ENCODE results near the gene ZNF224. TPM values are rescaled to one million over a fixed set of nuclear protein-coding genes. Genes with fewer than 3 reads are reported as not detected.
"Not testable (repeated sequence)": the region's sequence is repeated elsewhere in the genome, so short reads cannot be mapped to it uniquely, and the experiment has no call there.

The ZNF224 gene
- total RNA-seq, 2 donors from 2014 or later = 30.6 to 34.8 TPM

- no peaks in the 10 kb centered on the region for H3K9me3 ChIP-seq (ENCODE audit: control insufficient read depth, low read length, poor library complexity, severe bottlenecking)
- Mint-ChIP-seq H3K4me1 (peaks cover 11% of the 10 kb centered on the region), H3K27ac (no peak overlapping the region), H3K27me3 (no peaks in the 10 kb centered on the region), H3K4me3 (no peak overlapping the region), H3K36me3 (ENCODE audit: low read depth) (no peaks in the 10 kb centered on the region)
- DNase-seq (no peak), ATAC-seq (no peak)
Observed at GRCh38 chr19:44092108-44092507, 2.1 kb upstream of the ZNF224 start.

DNA sequence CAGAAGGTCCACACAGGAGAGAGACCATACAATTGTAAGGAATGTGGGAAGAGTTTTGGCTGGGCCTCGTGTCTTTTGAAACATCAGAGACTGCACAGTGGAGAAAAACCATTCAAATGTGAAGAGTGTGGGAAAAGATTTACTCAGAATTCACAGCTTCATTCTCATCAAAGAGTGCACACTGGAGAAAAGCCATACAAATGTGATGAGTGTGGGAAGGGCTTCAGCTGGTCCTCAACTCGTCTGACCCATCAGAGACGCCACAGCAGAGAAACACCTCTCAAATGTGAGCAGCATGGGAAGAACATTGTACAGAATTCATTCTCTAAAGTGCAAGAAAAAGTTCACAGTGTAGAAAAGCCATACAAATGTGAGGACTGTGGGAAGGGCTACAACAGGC, 13.6 kb downstream of the ZNF224 start:
- no peak for ATAC-seq
- peaks cover 3% of the 10 kb centered on the region for H3K4me1 Mint-ChIP-seq
- H3K27me3 Mint-ChIP-seq = no peaks in the 10 kb centered on the region
- no peak overlapping the region for H3K4me3 Mint-ChIP-seq
- peaks cover 6% of the 10 kb centered on the region for H3K36me3 Mint-ChIP-seq (ENCODE audit: low read depth)
- no peak for DNase-seq
- peaks cover 27% of the 10 kb centered on the region for H3K9me3 ChIP-seq (ENCODE audit: control insufficient read depth, low read length, poor library complexity, severe bottlenecking)
- H3K27ac Mint-ChIP-seq = no peak overlapping the region

- Mint-ChIP-seq H3K4me3 (no peak overlapping the region), H3K27me3 (no peaks in the 10 kb centered on the region), H3K27ac (no peak overlapping the region), H3K36me3 (ENCODE audit: low read depth) (peaks cover 3% of the 10 kb centered on the region), H3K4me1 (peaks cover 10% of the 10 kb centered on the region)
- H3K9me3 ChIP-seq (ENCODE audit: control insufficient read depth, low read length, poor library complexity, severe bottlenecking) = peaks cover 18% of the 10 kb centered on the region
- ATAC-seq (no peak), DNase-seq (no peak)
Observed at GRCh38 chr19:44109458-44109857, 15.3 kb downstream of the ZNF224 start.

DNA sequence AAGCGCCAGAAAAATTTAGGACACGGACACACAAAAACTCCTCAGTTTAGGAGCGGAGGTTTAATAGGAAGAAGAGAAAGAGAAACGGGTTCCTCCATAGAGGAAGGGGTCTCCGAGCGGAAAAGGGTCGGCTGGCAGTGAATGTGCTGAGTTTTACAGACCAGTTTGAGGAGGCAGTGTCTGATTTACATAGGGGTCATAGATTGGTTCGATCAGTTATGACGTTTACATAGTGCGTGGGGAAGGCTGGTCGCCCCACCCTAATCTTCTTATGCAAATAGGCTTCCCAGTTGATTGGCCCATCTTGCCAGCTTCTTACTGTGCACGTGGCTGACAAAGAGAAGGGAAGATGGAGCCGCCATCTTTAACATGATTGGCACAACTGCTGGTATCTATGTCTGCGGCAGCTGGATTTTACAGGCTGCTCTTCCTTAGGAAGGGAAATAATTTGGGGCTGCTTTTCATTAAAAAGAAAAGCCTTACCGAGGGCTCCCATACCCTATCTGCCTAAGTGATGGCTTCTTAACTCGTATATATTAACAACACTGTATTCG, 17.8 kb downstream of the ZNF224 start:
- ATAC-seq (no peak), DNase-seq (no peak)
- H3K9me3 ChIP-seq (ENCODE audit: control insufficient read depth, low read length, poor library complexity, severe bottlenecking) = peaks cover 11% of the 10 kb centered on the region
- Mint-ChIP-seq H3K4me1 (peaks cover 10% of the 10 kb centered on the region), H3K27me3 (no peaks in the 10 kb centered on the region), H3K36me3 (ENCODE audit: low read depth) (peaks cover 2% of the 10 kb centered on the region), H3K27ac (no peak overlapping the region), H3K4me3 (peak overlapping the region; percentile 5)

GRCh38 chr19:44112802-44113137, 18.6 kb downstream of the ZNF224 start:
- DNase-seq (no peak), ATAC-seq (no peak)
- H3K4me1 Mint-ChIP-seq = peaks cover 10% of the 10 kb centered on the region
- H3K27me3 Mint-ChIP-seq = no peaks in the 10 kb centered on the region
- peaks cover 3% of the 10 kb centered on the region for H3K9me3 ChIP-seq (ENCODE audit: control insufficient read depth, low read length, poor library complexity, severe bottlenecking)
- peak overlapping the region; percentile 85 for H3K27ac Mint-ChIP-seq
- H3K4me3 Mint-ChIP-seq = peak overlapping the region; percentile 97
- peaks cover 2% of the 10 kb centered on the region for H3K36me3 Mint-ChIP-seq (ENCODE audit: low read depth)

- Mint-ChIP-seq H3K4me1 (peaks cover 10% of the 10 kb centered on the region), H3K4me3 (peak within 1 kb of the TSS; percentile 97), H3K27me3 (no peaks in the 10 kb centered on the region), H3K36me3 (ENCODE audit: low read depth) (peaks cover 2% of the 10 kb centered on the region), H3K27ac (peak within 1 kb of the TSS; percentile 85)
- no peaks in the 10 kb centered on the region for H3K9me3 ChIP-seq (ENCODE audit: control insufficient read depth, low read length, poor library complexity, severe bottlenecking)
- DNase-seq (peak; percentile 51 to 67 (median 55)), ATAC-seq (peak; percentile 100)
Observed at GRCh38 chr19:44113138-44113783, 19.1 kb downstream of the ZNF224 start, which contains the start of gene ZNF225. TSS of gene ZNF225 (plus strand) at chr19:44113399. CDS start at chr19:44115828, 2,429 bp downstream.

DNA sequence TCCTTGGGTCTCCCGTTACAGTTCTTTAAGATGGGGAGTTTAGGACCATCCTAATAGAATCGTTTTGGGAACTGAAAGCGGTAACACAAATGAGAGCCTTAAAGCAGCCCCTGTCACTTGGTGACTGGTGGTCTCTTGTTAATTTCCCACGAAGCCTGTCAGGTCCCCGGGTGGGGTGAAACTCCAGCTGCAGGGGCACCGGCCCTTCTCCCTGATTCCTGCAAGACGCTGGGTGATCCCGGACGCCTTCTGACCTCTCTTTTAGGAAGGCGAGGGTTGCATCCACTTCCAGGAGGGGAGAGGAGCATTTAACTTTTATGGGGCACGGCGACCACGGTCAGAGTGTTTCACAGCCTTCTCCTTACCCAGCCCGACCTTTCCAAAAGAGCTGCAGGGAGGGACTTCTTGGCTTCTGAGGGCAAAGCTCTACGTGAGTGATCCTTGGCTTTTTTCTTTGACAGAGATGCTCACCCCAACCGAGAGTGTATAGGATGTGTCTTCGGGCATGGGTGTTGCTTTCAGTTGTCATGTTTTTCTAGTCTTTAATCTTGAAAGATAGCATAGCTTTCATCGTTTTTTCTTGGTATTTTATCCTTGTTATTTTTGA, 19.7 kb downstream of the ZNF224 start:
- H3K9me3 ChIP-seq (ENCODE audit: control insufficient read depth, low read length, poor library complexity, severe bottlenecking) = no peaks in the 10 kb centered on the region
- peaks cover 5% of the 10 kb centered on the region for H3K36me3 Mint-ChIP-seq (ENCODE audit: low read depth)
- DNase-seq (no peak), ATAC-seq (no peak)
- H3K4me3 Mint-ChIP-seq = peak overlapping the region; percentile 97
- H3K4me1 Mint-ChIP-seq = peaks cover 10% of the 10 kb centered on the region
- no peaks in the 10 kb centered on the region for H3K27me3 Mint-ChIP-seq
- H3K27ac Mint-ChIP-seq = peak overlapping the region; percentile 85

GRCh38 chr19:44121162-44121561, 27.0 kb downstream of the ZNF224 start:
- not testable (repeated sequence) for H3K27ac Mint-ChIP-seq, H3K4me1 Mint-ChIP-seq

DNA sequence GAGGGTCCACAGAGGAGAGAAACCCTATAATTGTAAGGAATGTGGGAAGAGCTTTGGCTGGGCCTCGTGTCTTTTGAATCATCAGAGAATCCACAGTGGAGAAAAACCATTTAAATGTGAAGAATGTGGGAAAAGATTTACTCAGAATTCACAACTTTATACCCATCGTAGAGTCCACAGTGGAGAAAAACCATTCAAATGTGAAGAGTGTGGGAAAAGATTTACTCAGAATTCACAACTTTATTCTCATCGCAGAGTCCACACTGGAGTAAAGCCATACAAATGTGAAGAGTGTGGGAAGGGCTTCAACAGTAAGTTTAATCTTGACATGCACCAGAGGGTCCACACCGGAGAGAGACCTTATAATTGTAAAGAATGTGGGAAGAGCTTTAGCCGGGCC, 37.8 kb downstream of the ZNF224 start:
- peaks cover 35% of the 10 kb centered on the region for H3K9me3 ChIP-seq (ENCODE audit: control insufficient read depth, low read length, poor library complexity, severe bottlenecking)
- Mint-ChIP-seq H3K4me1 (no peaks in the 10 kb centered on the region), H3K27me3 (no peaks in the 10 kb centered on the region), H3K27ac (no peak overlapping the region), H3K4me3 (no peak overlapping the region), H3K36me3 (ENCODE audit: low read depth) (no peaks in the 10 kb centered on the region)
- ATAC-seq (no peak), DNase-seq (no peak)

More at GRCh38 chr19:44121162-44121561, 27.0 kb downstream of the ZNF224 start:
- not testable (repeated sequence) for H3K9me3 ChIP-seq (ENCODE audit: control insufficient read depth, low read length, poor library complexity, severe bottlenecking); DNase-seq; H3K4me3 Mint-ChIP-seq; H3K27me3 Mint-ChIP-seq; ATAC-seq
- peaks cover 26% of the 10 kb centered on the region for H3K36me3 Mint-ChIP-seq (ENCODE audit: low read depth)

DNA sequence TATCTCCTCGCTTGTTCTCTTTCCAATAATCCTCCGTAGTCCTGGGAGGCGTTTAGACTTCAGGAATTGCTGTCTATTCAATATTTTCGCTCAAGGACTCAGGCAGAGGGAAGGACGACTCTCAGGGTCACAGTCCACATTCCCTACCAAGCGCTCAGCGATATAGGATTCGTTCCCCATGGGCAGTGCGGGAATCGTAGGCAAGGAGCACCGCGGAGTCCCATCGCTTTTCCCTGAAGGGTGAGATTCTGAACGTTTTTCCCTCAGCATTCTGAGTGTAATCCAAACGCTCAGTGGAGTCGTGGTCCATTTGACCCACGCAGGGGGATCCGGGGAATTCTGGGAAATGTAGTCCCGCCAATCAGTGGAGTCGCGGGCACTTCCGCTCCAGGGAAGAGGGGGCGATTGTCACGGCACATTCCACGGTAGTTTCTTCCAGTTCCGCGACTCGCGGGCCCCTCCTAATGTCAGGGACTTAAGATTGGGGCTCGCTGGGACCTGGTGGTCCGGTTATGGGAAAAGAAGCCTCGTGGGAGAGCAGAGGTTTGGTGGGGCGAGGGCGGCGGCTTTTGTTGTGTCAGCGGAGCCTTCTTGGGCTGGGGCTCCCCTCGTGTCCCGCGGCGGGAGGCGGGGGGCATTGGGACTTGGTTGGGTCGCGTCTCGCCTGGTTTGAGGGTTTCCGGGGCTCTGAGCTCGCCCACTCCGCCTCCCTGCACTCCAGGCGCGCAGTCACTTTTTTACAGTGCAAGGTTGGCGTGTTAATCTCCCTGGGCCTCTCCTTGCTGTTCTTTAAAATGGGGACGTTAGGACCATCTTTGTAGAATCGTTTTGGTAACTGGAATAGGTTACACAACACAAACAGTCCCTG, 47.3 kb downstream of the ZNF224 start, which contains the start of gene ZNF234:
TSS of gene ZNF234 (plus strand) at position 364 of the 868 bp plus-strand sequence. CDS start 3,079 bp downstream, outside the sequence.
- ATAC-seq = peak; percentile 94
- Mint-ChIP-seq H3K36me3 (ENCODE audit: low read depth) (peaks cover 2% of the 10 kb centered on the region), H3K4me1 (peaks cover 12% of the 10 kb centered on the region), H3K27me3 (no peaks in the 10 kb centered on the region), H3K4me3 (peak within 1 kb of the TSS; percentile 95), H3K27ac (peak within 1 kb of the TSS; percentile 96)
- H3K9me3 ChIP-seq (ENCODE audit: control insufficient read depth, low read length, poor library complexity, severe bottlenecking) = no peaks in the 10 kb centered on the region
- DNase-seq = peak; percentile 29 to 43 (median 36)

DNA sequence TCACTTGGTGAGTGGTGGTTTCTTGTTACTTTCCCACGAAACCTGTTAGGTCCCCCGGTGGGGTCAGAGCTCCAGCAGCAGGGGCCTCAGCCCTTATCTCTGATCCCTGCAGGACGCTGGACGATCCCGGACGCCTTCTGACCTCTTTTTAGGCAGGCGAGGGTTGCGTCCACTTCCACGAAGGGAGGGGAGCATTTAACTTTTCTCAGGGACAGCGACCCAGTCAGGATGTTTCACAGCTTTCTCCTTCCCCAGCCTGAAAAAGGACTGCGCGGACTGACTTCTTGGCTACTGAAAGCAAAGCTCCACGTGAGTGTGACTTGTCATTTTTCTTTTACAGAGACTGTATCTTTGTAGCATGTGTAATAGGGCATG, 47.9 kb downstream of the ZNF224 start:
- Mint-ChIP-seq H3K27me3 (no peaks in the 10 kb centered on the region), H3K4me3 (peak overlapping the region; percentile 95), H3K27ac (peak overlapping the region; percentile 96), H3K36me3 (ENCODE audit: low read depth) (peaks cover 3% of the 10 kb centered on the region), H3K4me1 (peaks cover 12% of the 10 kb centered on the region)
- H3K9me3 ChIP-seq (ENCODE audit: control insufficient read depth, low read length, poor library complexity, severe bottlenecking) = no peaks in the 10 kb centered on the region
- DNase-seq (no peak), ATAC-seq (no peak)

DNA sequence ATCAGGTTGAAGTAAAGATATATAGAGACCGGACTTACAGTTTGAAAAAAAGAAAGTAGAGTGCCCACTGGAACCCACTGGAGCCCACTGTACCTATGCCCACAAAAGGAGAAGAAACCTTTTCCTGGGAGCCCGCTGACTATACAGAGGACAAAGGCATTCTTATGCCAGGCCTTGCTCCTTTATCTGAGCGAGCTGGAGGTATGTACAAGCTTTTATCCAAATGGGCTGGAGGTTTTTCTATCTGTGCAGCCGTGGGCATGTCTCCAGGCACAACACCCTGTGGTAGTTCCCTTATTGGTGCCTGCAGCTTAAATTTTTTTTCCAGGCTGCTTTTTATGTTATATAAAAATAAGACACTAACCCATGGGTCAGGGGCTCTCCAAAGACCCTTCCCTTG, 55.6 kb downstream of the ZNF224 start:
- DNase-seq (no peak), ATAC-seq (no peak)
- no peaks in the 10 kb centered on the region for H3K4me1 Mint-ChIP-seq
- H3K4me3 Mint-ChIP-seq = no peak overlapping the region
- H3K36me3 Mint-ChIP-seq (ENCODE audit: low read depth) = peaks cover 20% of the 10 kb centered on the region
- H3K27ac Mint-ChIP-seq = no peak overlapping the region
- H3K27me3 Mint-ChIP-seq = no peaks in the 10 kb centered on the region
- peaks cover 3% of the 10 kb centered on the region for H3K9me3 ChIP-seq (ENCODE audit: control insufficient read depth, low read length, poor library complexity, severe bottlenecking)

DNA sequence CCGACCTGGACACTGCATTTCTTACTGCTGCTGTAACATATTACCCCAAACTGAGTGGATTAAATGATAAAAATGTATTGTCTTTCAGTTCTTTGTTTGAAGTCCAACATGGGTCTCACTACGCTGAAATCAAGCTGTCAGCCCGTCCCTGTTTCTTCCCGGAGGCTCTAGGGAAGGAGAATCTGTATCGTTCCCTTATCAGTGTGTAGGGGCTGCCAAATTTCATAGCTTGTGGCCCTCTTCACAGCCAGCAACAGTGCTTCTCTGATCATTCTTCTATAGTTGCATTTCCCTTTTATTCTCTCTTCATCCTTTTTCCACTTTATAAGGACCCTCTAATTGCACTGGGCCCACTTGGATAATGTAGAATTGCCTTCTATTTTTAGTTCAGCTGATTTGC, 57.3 kb downstream of the ZNF224 start:
- no peak for ATAC-seq
- peaks cover 11% of the 10 kb centered on the region for H3K9me3 ChIP-seq (ENCODE audit: control insufficient read depth, low read length, poor library complexity, severe bottlenecking)
- peaks cover 17% of the 10 kb centered on the region for H3K36me3 Mint-ChIP-seq (ENCODE audit: low read depth)
- H3K4me1 Mint-ChIP-seq = no peaks in the 10 kb centered on the region
- no peak overlapping the region for H3K4me3 Mint-ChIP-seq
- no peak for DNase-seq
- H3K27me3 Mint-ChIP-seq = no peaks in the 10 kb centered on the region
- H3K27ac Mint-ChIP-seq = no peak overlapping the region

Data from T-helper 17 cell (primary cell).